Measurements from ENCODE around the gene SFT2D3.
"Not testable (repeated sequence)": the region's sequence is repeated elsewhere in the genome, so short reads cannot be mapped to it uniquely, and the experiment has no call there.

GRCh38 chr2:127749537-127749936 is 48.2 kb downstream of the SFT2D3 start:
- TF ChIP-seq, protein P1, sequence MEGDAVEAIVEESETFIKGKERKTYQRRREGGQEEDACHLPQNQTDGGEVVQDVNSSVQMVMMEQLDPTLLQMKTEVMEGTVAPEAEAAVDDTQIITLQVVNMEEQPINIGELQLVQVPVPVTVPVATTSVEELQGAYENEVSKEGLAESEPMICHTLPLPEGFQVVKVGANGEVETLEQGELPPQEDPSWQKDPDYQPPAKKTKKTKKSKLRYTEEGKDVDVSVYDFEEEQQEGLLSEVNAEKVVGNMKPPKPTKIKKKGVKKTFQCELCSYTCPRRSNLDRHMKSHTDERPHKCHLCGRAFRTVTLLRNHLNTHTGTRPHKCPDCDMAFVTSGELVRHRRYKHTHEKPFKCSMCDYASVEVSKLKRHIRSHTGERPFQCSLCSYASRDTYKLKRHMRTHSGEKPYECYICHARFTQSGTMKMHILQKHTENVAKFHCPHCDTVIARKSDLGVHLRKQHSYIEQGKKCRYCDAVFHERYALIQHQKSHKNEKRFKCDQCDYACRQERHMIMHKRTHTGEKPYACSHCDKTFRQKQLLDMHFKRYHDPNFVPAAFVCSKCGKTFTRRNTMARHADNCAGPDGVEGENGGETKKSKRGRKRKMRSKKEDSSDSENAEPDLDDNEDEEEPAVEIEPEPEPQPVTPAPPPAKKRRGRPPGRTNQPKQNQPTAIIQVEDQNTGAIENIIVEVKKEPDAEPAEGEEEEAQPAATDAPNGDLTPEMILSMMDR (conservative IDR thresholded peaks at IDR 0.05; ENCODE audit: low read depth, low read length): not testable (repeated sequence)
- TF ChIP-seq EZH2 (IDR thresholded peaks at IDR 0.05; ENCODE audit: borderline replicate concordance, low read depth, low read length, poor library complexity, severe bottlenecking): not testable (repeated sequence)
